Pancreas (tissue), 10 donors: ENCODE results near the gene IKBKE. TPM values are rescaled to one million over a fixed set of nuclear protein-coding genes. Genes with fewer than 3 reads are reported as not detected.

Experiments used
- ATAC-seq, 4 donors: fragments of 200-7000 bp; cut with Tn5 transposase; one replicate each; pipeline versions ENCODE4 v1.8.0 to v1.9.1; 2020; ENCODE audit warnings: mild to moderate bottlenecking in 4 of 4, moderate library complexity in 4 of 4
- DNase-seq, 6 donors: peaks; one replicate each; pipeline ENCODE4 v3.0.0-alpha.2; 2020
- FAIRE-seq: peaks from 2 replicates; lab custom pipeline; 2012; peaks lifted over from hg19 to GRCh38; lab: Jason Lieb, UNC
- H3K27ac ChIP-seq, 4 donors: fragments of 200-600 bp; sonication (generic); 1 replicate in 3 of 4; 2 replicates in 1 of 4; pipeline versions ENCODE4 v1.5.0 to v1.8.0; 2020
- H3K27me3 ChIP-seq, 4 donors: fragments of 200-600 bp; one replicate each; pipeline ENCODE4 v1.8.0; 2021
- H3K36me3 ChIP-seq, 3 donors: fragments of 200-600 bp; sonication (generic) in 1 of 3; one replicate each; pipeline versions ENCODE4 v1.5.0 to v1.8.0; 2020 to 2021
- H3K4me1 ChIP-seq, 3 donors: fragments of 200-600 bp; one replicate each; pipeline ENCODE4 v1.8.0; 2021
- H3K4me3 ChIP-seq, 4 donors: fragments of 200-600 bp; sonication (generic) in 2 of 4; one replicate each; pipeline versions ENCODE4 v1.5.0 to v1.8.0; 2020 to 2021
- H3K9me3 ChIP-seq, 4 donors: fragments of 200-600 bp; one replicate each; pipeline ENCODE4 v1.8.0; 2021
- WGBS, 2 donors: extraction: QIAGEN DNeasy Blood & Tissue Kit; methylation state at CpG; one replicate each; pipeline ENCODE4 v1.1.7; 2013; 5-methylcytosine and 5-hydroxymethylcytosine counted together
- intact Hi-C, 3 donors: fragments of 100-400 bp; cut with DNase I; formaldehyde crosslinking; loops; one replicate each; pipeline versions ENCODE4 v1.11.1 to v1.14.2; 2022
- polyA plus RNA-seq, 2 donors: library from polyadenylated mRNA; stranded (reverse); fragments of 200-250 nt; gene quantifications; one replicate each; pipeline ENCODE4 v1.2.3, GENCODE V29; 2013
- total RNA-seq, 6 donors: library from RNA; stranded (reverse); fragmentation: NEBNext Ultra II Directional in 4 of 6; extraction: Animal tissue kit (Norgen Biotek cat#: 25700) in 4 of 6; gene quantifications; one replicate each; pipeline versions ENCODE4 v1.2.1 to v1.2.4, GENCODE V29; 2021 to 2023
- TF ChIP-seq, protein P1 (sequence below), 4 donors: fragments of 200-600 bp; sonication (generic) in 3 of 4; IDR thresholded peaks; one replicate each; pipeline versions ENCODE4 v1.5.0 to v1.8.0; 2021; ENCODE audit warnings: antibody characterized with exemption in 4 of 4
- donor health status: healthy with polysubstance abuse.
- donor health status: DM: no; HTN: no; CAD: no; lungs with moderate emphysema.
- donor health status: DM: no; HTN: no; CAD: no.
- donor health status: control.
- donor health status: control.
- donor health status: Bipolar disorder and iron deficiency.
- donor health status: DM: yes; HTN: yes; CAD: no.
- donor health status: DM: no; HTN: no; CAD: no.
- donor health status: DM: no; HTN: no; CAD: no.
- donor health status: DM: yes; HTN: yes; CAD: no.

Gene IKBKE
- total and polyA plus RNA-seq, 8 donors = 1.8 to 9.9 (median 3.4) TPM

DNA sequence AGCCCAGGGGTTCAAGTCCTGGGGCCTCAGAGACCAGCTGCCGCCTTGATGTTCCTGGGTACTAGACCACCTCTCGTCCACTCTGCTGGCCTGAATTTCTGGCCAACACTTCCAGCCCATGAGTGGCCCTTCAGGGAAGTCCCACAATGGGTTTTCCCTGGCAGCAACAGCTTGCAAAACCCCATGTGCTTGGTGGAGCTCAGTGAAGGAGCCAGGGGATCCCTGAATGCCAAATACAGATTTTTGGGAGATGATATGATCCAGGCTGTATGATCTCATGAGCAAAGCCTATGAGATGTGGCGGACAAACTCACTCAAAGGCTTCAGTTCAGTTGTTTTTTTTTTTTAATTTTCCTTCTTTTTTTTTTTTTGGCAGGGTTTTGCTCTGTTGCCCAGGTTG, 27.5 kb downstream of the IKBKE start:
- 94 to 98% methylated on average over 3 of the region's 3 CpGs for WGBS, 2 donors
- H3K4me1 ChIP-seq = peaks cover 31 to 35% (median 31%) of the 10 kb centered on the region in 3 donors
- no peak for DNase-seq
- no peak overlapping the region for H3K4me3 ChIP-seq
- TF ChIP-seq, protein P1, sequence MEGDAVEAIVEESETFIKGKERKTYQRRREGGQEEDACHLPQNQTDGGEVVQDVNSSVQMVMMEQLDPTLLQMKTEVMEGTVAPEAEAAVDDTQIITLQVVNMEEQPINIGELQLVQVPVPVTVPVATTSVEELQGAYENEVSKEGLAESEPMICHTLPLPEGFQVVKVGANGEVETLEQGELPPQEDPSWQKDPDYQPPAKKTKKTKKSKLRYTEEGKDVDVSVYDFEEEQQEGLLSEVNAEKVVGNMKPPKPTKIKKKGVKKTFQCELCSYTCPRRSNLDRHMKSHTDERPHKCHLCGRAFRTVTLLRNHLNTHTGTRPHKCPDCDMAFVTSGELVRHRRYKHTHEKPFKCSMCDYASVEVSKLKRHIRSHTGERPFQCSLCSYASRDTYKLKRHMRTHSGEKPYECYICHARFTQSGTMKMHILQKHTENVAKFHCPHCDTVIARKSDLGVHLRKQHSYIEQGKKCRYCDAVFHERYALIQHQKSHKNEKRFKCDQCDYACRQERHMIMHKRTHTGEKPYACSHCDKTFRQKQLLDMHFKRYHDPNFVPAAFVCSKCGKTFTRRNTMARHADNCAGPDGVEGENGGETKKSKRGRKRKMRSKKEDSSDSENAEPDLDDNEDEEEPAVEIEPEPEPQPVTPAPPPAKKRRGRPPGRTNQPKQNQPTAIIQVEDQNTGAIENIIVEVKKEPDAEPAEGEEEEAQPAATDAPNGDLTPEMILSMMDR (IDR thresholded peaks at IDR 0.05) = no peak
- no peaks in the 10 kb centered on the region for H3K36me3 ChIP-seq
- ATAC-seq = no peak
- H3K27ac ChIP-seq = peak overlapping the region in 2 of 4 donors; percentile 73 to 92
- no peaks in the 10 kb centered on the region for H3K27me3 ChIP-seq
- no peaks in the 10 kb centered on the region for H3K9me3 ChIP-seq
- intact Hi-C loops = no loop called here
- FAIRE-seq = no peak

DNA sequence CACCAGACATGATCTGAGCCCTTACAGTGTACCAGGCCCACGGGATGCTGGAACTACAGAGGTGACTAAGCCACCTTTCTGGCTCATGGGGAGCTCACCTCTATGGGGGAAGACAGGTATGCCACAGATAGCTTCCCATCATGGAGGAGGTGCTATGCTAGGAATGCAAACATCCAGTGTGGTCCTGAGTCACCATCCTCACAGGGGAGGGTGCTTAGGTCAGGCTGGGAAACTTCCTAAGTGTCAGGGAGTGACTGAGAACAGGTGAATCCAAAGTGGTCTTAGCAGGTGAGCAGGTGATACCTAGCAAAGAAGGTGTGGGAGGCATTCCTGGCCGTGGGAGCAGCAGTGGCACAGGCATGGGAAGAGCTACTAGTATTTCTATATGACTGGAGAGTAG, 28.4 kb downstream of the IKBKE start:
- intact Hi-C loops = no loop called here
- H3K9me3 ChIP-seq = no peaks in the 10 kb centered on the region
- H3K27ac ChIP-seq = no peak overlapping the region
- 84 to 93% methylated on average over 2 of the region's 2 CpGs for WGBS, 2 donors
- FAIRE-seq = no peak
- DNase-seq = no peak
- TF ChIP-seq, protein P1 (IDR thresholded peaks at IDR 0.05) = no peak
- ATAC-seq = no peak
- no peaks in the 10 kb centered on the region for H3K27me3 ChIP-seq
- no peaks in the 10 kb centered on the region for H3K36me3 ChIP-seq
- H3K4me1 ChIP-seq = peaks cover 31 to 43% (median 31%) of the 10 kb centered on the region in 3 donors
- H3K4me3 ChIP-seq = no peak overlapping the region

GRCh38 chr1:206500046-206500445, 29.8 kb downstream of the IKBKE start:
- Histone ChIP-seq H3K36me3 (no peaks in the 10 kb centered on the region), H3K27ac (no peak overlapping the region), H3K27me3 (no peaks in the 10 kb centered on the region), H3K9me3 (no peaks in the 10 kb centered on the region), H3K4me3 (no peak overlapping the region), H3K4me1 (peaks cover 25 to 39% (median 27%) of the 10 kb centered on the region in 3 donors)
- FAIRE-seq (no peak), DNase-seq (peak in 1 of 6 donors; percentile 39), ATAC-seq (no peak)
- WGBS, 2 donors = 90 to 92% methylated on average over 3 of the region's 3 CpGs
- intact Hi-C loops = no loop called here
- TF ChIP-seq, protein P1 (IDR thresholded peaks at IDR 0.05) = no peak

GRCh38 chr1:206501881-206502280, 31.6 kb downstream of the IKBKE start:
- WGBS, 2 donors = 67 to 73% methylated on average over 5 of the region's 5 CpGs
- Histone ChIP-seq H3K4me1 (peaks cover 7 to 20% (median 14%) of the 10 kb centered on the region in 3 donors), H3K4me3 (no peak overlapping the region), H3K27me3 (no peaks in the 10 kb centered on the region), H3K27ac (peak overlapping the region in 2 of 4 donors; percentile 82), H3K9me3 (no peaks in the 10 kb centered on the region), H3K36me3 (no peaks in the 10 kb centered on the region)
- TF ChIP-seq, protein P1 (IDR thresholded peaks at IDR 0.05) = no peak
- ATAC-seq (no peak), DNase-seq (peak in 1 of 6 donors; percentile 36), FAIRE-seq (no peak)
- intact Hi-C loops = no loop called here

- Histone ChIP-seq H3K27ac (peak overlapping the region in 2 of 4 donors; percentile 82), H3K9me3 (no peaks in the 10 kb centered on the region), H3K4me1 (peaks cover 5 to 16% (median 11%) of the 10 kb centered on the region in 3 donors), H3K36me3 (no peaks in the 10 kb centered on the region), H3K4me3 (no peak overlapping the region), H3K27me3 (no peaks in the 10 kb centered on the region)
- intact Hi-C loops = no loop called here
- ATAC-seq = no peak
- FAIRE-seq = no peak
- 90 to 94% methylated on average over 2 of the region's 2 CpGs for WGBS, 2 donors
- no peak for DNase-seq
- TF ChIP-seq, protein P1 (IDR thresholded peaks at IDR 0.05) = no peak
Observed at GRCh38 chr1:206502403-206502802, 32.1 kb downstream of the IKBKE start.
